Measurements from ENCODE around the gene CERK.

DNA sequence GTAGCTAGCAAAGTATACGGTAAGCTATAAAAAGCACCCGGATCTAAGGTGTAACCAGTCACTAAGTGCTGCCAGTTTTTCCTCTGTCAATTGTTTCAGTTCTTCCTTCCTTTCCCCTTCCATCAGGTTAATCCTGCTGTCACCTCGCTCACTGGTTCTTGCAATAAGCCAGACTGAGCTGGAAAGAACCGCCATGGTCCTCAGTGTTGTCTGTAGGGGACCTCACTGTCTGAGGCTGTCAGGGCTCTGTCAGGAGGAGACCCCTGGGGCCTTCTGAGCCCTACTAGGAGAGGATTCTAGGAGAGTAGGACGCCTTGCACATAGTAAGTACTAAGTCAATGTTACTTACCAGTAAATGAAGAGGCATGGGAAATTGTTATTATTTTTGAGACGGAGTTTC, 23.0 kb upstream of the CERK start:
- TF ChIP-seq TCF7 (IDR thresholded peaks at IDR 0.05; ENCODE audit: borderline replicate concordance), result no peak
- TF ChIP-seq FOXP1 (CRISPR knock-in tag; IDR thresholded peaks at IDR 0.05), result no peak
- TF ChIP-seq POLR2AphosphoS5 (IDR thresholded peaks at IDR 0.05; ENCODE audit: control insufficient read depth, insufficient read depth, low read depth, low read length), result no peak
- no peak for TF ChIP-seq POLR2A (conservative IDR thresholded peaks at IDR 0.05)
- TF ChIP-seq, protein P1, sequence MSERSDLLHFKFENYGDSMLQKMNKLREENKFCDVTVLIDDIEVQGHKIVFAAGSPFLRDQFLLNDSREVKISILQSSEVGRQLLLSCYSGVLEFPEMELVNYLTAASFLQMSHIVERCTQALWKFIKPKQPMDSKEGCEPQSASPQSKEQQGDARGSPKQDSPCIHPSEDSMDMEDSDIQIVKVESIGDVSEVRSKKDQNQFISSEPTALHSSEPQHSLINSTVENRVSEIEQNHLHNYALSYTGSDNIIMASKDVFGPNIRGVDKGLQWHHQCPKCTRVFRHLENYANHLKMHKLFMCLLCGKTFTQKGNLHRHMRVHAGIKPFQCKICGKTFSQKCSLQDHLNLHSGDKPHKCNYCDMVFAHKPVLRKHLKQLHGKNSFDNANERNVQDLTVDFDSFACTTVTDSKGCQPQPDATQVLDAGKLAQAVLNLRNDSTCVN (CRISPR knock-in tag; IDR thresholded peaks at IDR 0.05), result no peak
- no peak for TF ChIP-seq SMARCE1 (IDR thresholded peaks at IDR 0.05)
- TF ChIP-seq, protein P2, sequence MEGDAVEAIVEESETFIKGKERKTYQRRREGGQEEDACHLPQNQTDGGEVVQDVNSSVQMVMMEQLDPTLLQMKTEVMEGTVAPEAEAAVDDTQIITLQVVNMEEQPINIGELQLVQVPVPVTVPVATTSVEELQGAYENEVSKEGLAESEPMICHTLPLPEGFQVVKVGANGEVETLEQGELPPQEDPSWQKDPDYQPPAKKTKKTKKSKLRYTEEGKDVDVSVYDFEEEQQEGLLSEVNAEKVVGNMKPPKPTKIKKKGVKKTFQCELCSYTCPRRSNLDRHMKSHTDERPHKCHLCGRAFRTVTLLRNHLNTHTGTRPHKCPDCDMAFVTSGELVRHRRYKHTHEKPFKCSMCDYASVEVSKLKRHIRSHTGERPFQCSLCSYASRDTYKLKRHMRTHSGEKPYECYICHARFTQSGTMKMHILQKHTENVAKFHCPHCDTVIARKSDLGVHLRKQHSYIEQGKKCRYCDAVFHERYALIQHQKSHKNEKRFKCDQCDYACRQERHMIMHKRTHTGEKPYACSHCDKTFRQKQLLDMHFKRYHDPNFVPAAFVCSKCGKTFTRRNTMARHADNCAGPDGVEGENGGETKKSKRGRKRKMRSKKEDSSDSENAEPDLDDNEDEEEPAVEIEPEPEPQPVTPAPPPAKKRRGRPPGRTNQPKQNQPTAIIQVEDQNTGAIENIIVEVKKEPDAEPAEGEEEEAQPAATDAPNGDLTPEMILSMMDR (IDR thresholded peaks at IDR 0.05 in 2 of 3, conservative IDR thresholded peaks at IDR 0.05 in 1 of 3; ENCODE audit: insufficient read depth in 2 of 3, low read depth in 1 of 3, low read length in 3 of 3), result no peak
- TF ChIP-seq, protein P3, sequence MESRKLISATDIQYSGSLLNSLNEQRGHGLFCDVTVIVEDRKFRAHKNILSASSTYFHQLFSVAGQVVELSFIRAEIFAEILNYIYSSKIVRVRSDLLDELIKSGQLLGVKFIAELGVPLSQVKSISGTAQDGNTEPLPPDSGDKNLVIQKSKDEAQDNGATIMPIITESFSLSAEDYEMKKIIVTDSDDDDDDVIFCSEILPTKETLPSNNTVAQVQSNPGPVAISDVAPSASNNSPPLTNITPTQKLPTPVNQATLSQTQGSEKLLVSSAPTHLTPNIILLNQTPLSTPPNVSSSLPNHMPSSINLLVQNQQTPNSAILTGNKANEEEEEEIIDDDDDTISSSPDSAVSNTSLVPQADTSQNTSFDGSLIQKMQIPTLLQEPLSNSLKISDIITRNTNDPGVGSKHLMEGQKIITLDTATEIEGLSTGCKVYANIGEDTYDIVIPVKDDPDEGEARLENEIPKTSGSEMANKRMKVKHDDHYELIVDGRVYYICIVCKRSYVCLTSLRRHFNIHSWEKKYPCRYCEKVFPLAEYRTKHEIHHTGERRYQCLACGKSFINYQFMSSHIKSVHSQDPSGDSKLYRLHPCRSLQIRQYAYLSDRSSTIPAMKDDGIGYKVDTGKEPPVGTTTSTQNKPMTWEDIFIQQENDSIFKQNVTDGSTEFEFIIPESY (CRISPR knock-in tag; IDR thresholded peaks at IDR 0.05), result no peak
- TF ChIP-seq PTBP1 (IDR thresholded peaks at IDR 0.05; ENCODE audit: low read depth, low read length), result no peak
- no peak for TF ChIP-seq KLF1 (tag; IDR thresholded peaks at IDR 0.05)
- TF ChIP-seq ZFP1 (CRISPR knock-in tag; IDR thresholded peaks at IDR 0.05), result no peak
- no peak for TF ChIP-seq JUND (IDR thresholded peaks at IDR 0.05; ENCODE audit: borderline replicate concordance, low read depth, low read length)
- no peak for TF ChIP-seq JUND (tag; IDR thresholded peaks at IDR 0.05; ENCODE audit: borderline replicate concordance, low read depth, low read length)
- no peak for TF ChIP-seq MAZ (CRISPR knock-in tag; conservative IDR thresholded peaks at IDR 0.05 in 1 of 2, IDR thresholded peaks at IDR 0.05 in 1 of 2)
- no peak for TF ChIP-seq EGR1 (conservative IDR thresholded peaks at IDR 0.05)
